HG03354 (cell line): ENCODE measurements around the gene CRYGS.
A peak's percentile ranks its signal among the peaks of the same experiment; 100 is the strongest.
"Not testable (repeated sequence)": the region's sequence is repeated elsewhere in the genome, so short reads cannot be mapped to it uniquely, and the experiment has no call there.

Source experiments
- ATAC-seq: cut with Tn5 transposase; IDR thresholded peaks from one replicate; pipeline ENCODE4 v1.9.1; 2021; ENCODE audit warnings: mild to moderate bottlenecking; ENCODE audit not compliant: unreplicated experiment, poor library complexity, severe bottlenecking

The CRYGS gene

GRCh38 chr3:186566772-186567071 lies 22.5 kb upstream of the CRYGS start:
- ATAC-seq: no peak

DNA sequence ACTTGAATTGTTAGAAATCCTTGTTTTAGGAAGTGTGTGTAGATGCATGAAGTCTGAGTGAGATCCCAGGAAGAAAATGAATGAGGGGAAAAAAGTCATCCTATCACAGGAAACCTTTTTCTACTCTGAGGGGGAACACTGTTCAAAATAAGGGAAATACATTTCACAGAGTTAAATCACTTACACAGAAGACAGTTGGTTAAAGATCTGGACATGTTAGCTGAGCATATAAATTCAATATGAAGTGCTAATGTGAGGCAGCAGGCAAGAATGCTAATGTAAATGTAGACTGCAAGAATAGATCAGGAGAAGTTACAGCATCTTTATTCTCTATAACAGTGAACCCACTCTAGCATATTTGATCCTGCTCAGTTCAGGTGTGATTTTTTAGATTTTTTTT lies 20.4 kb upstream of the CRYGS start:
- no peak for ATAC-seq

DNA sequence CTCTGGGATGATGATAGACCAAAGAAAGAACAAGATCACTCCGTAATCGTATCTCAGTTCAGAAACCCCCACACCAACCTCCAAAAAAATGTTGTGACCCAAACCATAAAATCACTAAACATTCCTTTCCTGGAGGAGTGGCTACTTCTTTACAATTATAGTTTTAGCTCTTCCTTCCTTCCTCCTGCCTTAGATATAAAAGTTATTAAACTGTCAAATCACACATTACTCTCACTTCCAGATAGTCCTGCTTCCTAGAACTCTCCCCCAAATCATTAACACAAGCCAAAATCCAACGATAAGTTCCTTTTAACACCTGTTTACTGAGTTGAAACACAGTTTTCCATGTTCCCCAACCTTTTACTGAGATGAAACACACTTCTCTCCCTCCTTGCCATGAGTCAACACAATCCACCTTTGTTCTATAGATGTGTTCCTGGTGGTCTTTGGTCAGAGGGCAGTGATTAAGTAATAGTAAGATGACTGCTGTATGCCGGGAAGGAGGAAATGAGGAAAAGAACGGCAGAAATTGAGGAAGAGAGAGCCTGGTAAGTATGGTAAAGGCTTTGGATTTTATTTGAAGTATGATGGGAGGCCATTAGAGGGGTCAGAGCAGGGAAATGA lies 8.3 kb upstream of the CRYGS start:
- ATAC-seq: no peak

- ATAC-seq: no peak
Measured at GRCh38 chr3:186551387-186551786, 7.2 kb upstream of the CRYGS start.

DNA sequence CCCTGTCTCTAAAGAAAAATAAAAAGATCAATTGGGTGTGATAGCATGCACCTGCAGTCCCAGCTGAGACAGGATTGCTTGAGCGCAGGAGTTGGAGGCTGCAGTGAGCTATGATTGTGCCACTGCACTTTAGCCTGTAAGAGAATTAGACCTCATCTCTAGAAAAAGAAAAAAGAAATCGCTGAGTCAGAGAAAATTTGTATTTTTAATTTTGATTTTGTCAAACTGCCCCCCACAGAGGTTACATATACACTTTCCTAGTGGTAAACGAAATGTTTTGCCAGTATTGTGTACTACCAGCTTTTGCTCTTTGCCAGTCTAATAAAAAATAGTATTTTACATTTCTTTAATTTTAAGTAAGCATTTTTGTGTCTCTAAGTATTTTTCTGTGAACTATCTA lies 5.3 kb upstream of the CRYGS start:
- ATAC-seq: no peak

GRCh38 chr3:186540835-186541226 lies 3.3 kb downstream of the CRYGS start:
- no peak for ATAC-seq

GRCh38 chr3:186540221-186540834 lies 3.9 kb downstream of the CRYGS start:
- peak; percentile 78 for ATAC-seq

- no peak for ATAC-seq
Measured at GRCh38 chr3:186538779-186539178, 5.4 kb downstream of the CRYGS start.

- no peak for ATAC-seq
Measured at GRCh38 chr3:186536883-186537844, 7.0 kb downstream of the CRYGS start.

GRCh38 chr3:186534113-186534669 lies 10.0 kb downstream of the CRYGS start:
- ATAC-seq: peak; percentile 77

- peak; percentile 70 for ATAC-seq
Measured at GRCh38 chr3:186532598-186533072, 11.5 kb downstream of the CRYGS start.

GRCh38 chr3:186531694-186532093 lies 12.5 kb downstream of the CRYGS start:
- ATAC-seq: not testable (repeated sequence)

GRCh38 chr3:186530415-186530814 lies 13.8 kb downstream of the CRYGS start:
- no peak for ATAC-seq

DNA sequence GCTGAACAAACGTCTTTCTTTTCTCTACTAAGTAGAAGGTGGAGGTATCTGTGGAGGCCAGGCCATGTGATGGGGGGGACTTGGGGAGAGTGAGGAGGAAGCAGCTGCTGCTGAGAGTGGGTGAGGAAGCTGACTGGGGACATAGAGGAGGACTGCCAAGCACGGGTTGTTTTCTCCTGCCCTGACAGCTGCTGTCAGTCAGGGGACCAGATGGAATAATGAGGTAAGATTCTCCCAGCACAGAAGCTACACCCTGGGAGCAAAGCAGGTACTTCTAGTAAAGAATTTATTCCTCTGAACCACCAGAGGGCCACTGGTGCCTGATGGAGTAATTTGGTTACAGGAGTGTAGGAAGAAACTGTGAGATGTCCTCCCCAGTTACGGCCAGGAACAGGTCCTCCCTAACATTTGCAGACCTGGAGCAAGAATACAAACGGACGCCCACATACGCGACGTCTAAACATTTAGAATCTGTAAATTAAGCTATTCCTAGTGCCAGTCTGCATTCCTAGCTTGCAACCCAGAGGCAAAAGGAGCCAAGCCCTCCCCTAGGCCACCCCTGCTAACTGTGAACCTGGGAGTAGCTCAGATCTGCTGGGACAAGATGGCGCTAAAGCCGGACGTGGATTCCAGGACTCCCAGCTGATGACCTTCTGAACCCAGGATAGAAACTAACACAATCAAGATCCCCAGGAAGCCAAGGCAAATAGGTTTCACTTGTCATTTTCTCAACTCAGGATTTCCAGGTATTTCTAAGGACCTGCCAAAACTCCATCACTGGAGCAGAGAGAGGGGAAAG lies 14.8 kb downstream of the CRYGS start:
- ATAC-seq: no peak

GRCh38 chr3:186526256-186526606 lies 17.9 kb downstream of the CRYGS start:
- peak; percentile 64 for ATAC-seq

GRCh38 chr3:186525369-186526255 lies 18.6 kb downstream of the CRYGS start:
- ATAC-seq: peak; percentile 39

- ATAC-seq: no peak
Measured at GRCh38 chr3:186524616-186525015, 19.6 kb downstream of the CRYGS start.

GRCh38 chr3:186523434-186523833 lies 20.7 kb downstream of the CRYGS start:
- ATAC-seq: no peak

DNA sequence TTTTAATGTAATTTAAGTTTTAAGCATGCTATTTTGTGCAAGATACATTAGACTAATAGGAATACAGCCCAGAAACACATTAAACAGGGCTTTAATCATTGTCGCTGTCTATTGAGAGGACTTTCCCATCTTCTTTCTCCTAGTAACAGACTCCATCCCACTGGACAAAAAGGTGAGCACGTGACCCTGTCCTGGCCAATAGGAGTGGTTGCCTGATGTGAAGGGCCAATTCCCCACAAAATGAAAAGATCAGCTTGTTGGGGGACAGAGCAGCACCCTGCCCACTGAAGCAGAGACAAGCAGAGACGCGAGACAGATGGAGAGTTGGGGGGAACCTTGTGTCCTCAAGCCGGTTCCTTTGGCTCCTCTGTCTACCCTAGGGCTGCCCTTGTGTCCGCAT lies 21.2 kb downstream of the CRYGS start:
- no peak for ATAC-seq
